ENCODE measurements around the gene FYN.

GRCh38 chr6:111794727-111795452, 78.4 kb downstream of the FYN start:
- TF ChIP-seq PRDM4 (CRISPR knock-in tag; IDR thresholded peaks at IDR 0.05; ENCODE audit: borderline replicate concordance) (no peak), SUZ12 (IDR thresholded peaks at IDR 0.05; ENCODE audit: low read depth, low read length) (no peak), SMC3 (IDR thresholded peaks at IDR 0.05; ENCODE audit: low read length) (no peak), MAX (IDR thresholded peaks at IDR 0.05) (no peak), TBX3 (IDR thresholded peaks at IDR 0.05; ENCODE audit: borderline replicate concordance) (no peak), ASH2L (IDR thresholded peaks at IDR 0.05; ENCODE audit: insufficient read length, low read depth, low read length) (no peak), PRDM15 (CRISPR knock-in tag; IDR thresholded peaks at IDR 0.05) (no peak), ZNF431 (CRISPR knock-in tag; IDR thresholded peaks at IDR 0.05; ENCODE audit: borderline replicate concordance, low read depth) (no peak), FLYWCH1 (CRISPR knock-in tag; IDR thresholded peaks at IDR 0.05) (no peak), CC2D1A (CRISPR knock-in tag; IDR thresholded peaks at IDR 0.05) (no peak), SIN3A (IDR thresholded peaks at IDR 0.05; ENCODE audit: borderline replicate concordance, low read depth, low read length) (no peak), CTCF (CRISPR knock-in tag; IDR thresholded peaks at IDR 0.05) (no peak), ZBTB1 (CRISPR knock-in tag; IDR thresholded peaks at IDR 0.05; ENCODE audit: borderline replicate concordance) (no peak)

Measured in HepG2 (cell line).